GM19043 (cell line): ENCODE data around the gene PRPF19.
A peak's percentile ranks its signal among the peaks of the same experiment; 100 is the strongest.

Experiments
- ATAC-seq: cut with Tn5 transposase; IDR thresholded peaks from one replicate; pipeline ENCODE4 v1.9.1; 2021; ENCODE audit warnings: low read depth; ENCODE audit not compliant: unreplicated experiment

The PRPF19 gene

GRCh38 chr11:60924110-60924905 lies 17.9 kb upstream of the PRPF19 start, which contains the start of gene TMEM132A:
Gene TMEM132A, plus strand, starts transcription at chr11:60924460. Its CDS starts 174 bp downstream, at chr11:60924634.
- ATAC-seq, result no peak

- ATAC-seq, result no peak
Observed at GRCh38 chr11:60923800-60924109, 17.4 kb upstream of the PRPF19 start.

GRCh38 chr11:60923326-60923725 lies 16.9 kb upstream of the PRPF19 start:
- no peak for ATAC-seq

- ATAC-seq, result no peak
Observed at GRCh38 chr11:60922906-60923305, 16.5 kb upstream of the PRPF19 start.

- ATAC-seq, result no peak
Observed at GRCh38 chr11:60921777-60922335, 15.5 kb upstream of the PRPF19 start.

- no peak for ATAC-seq
Observed at GRCh38 chr11:60921259-60921658, 14.9 kb upstream of the PRPF19 start.

GRCh38 chr11:60919956-60920355 lies 13.6 kb upstream of the PRPF19 start:
- ATAC-seq, result no peak

GRCh38 chr11:60919320-60919719 lies 12.9 kb upstream of the PRPF19 start:
- ATAC-seq, result no peak

GRCh38 chr11:60918939-60919265 lies 12.5 kb upstream of the PRPF19 start:
- no peak for ATAC-seq

- no peak for ATAC-seq
Observed at GRCh38 chr11:60918251-60918938, 12.0 kb upstream of the PRPF19 start.

GRCh38 chr11:60917267-60917666 lies 10.9 kb upstream of the PRPF19 start:
- no peak for ATAC-seq

GRCh38 chr11:60916669-60917206 lies 10.4 kb upstream of the PRPF19 start:
- no peak for ATAC-seq

GRCh38 chr11:60915248-60915914 lies 9.0 kb upstream of the PRPF19 start:
- ATAC-seq, result peak; percentile 51

GRCh38 chr11:60914633-60915247 lies 8.4 kb upstream of the PRPF19 start:
- no peak for ATAC-seq

- ATAC-seq, result peak; percentile 40
Observed at GRCh38 chr11:60913793-60914632, 7.6 kb upstream of the PRPF19 start, which contains the start of gene TMEM109. Gene TMEM109, plus strand, starts transcription at chr11:60914158. Its CDS starts 5,536 bp downstream, at chr11:60919694.

GRCh38 chr11:60912851-60913528 lies 6.6 kb upstream of the PRPF19 start:
- ATAC-seq, result no peak

- no peak for ATAC-seq
Observed at GRCh38 chr11:60912223-60912850, 6.0 kb upstream of the PRPF19 start.

- no peak for ATAC-seq
Observed at GRCh38 chr11:60910711-60911380, 4.5 kb upstream of the PRPF19 start.
